GM18508 (cell line): ENCODE measurements around the gene RAB6B.

Experiments
- ATAC-seq: cut with Tn5 transposase; IDR thresholded peaks from one replicate; pipeline ENCODE4 v1.9.1; 2021; ENCODE audit warnings: moderate number of reproducible peaks; ENCODE audit not compliant: insufficient read depth, unreplicated experiment

The RAB6B gene

GRCh38 chr3:133838916-133839800 lies 56.5 kb downstream of the RAB6B start:
- no peak for ATAC-seq

- ATAC-seq: no peak
These were observed 57.3 kb downstream of the RAB6B start for GRCh38 chr3:133838296-133838789.

DNA sequence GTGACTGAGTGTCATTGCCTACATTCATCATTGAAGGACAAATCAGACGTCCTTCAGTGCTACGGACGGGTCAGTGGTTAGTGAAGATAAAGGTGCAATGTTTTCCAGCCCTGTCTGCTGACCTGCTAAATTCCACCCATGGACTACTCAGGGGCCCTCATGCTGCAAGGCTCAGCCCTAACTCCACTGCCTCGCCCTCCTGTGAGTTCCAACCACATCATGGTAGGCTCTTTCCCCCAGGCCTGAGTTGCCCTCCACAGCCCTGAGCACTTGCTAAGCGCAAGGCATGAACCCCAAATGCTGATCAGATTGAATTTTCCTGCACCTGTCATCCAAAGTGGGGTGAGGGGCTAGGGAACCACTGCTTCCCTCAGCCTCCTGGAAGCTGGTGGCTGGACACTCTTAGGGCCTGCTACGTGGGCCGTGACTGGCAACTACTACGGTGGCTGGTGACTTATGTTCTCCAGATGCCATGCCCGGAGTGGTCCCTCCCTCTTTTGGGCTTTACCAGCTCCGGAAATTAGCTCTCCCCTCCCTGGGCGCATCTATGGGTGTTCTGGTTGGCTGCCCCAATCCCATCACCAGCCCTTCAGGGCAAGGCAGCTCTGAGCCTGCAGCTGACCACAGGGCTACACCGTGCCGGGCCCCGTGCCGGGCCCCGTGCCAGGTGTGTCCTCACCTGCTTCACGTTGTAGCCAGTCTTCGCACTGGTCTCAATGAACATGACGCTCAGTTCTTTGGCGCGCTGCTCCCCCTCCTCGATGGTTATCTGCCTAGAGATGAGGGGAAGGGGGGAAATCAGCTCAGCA lies 58.0 kb downstream of the RAB6B start:
- ATAC-seq: no peak

- ATAC-seq: no peak
These were observed 59.1 kb downstream of the RAB6B start for GRCh38 chr3:133836497-133837158.

GRCh38 chr3:133835961-133836360 lies 59.7 kb downstream of the RAB6B start:
- no peak for ATAC-seq

GRCh38 chr3:133835418-133835743 lies 60.3 kb downstream of the RAB6B start:
- ATAC-seq: no peak

GRCh38 chr3:133834621-133835417 lies 60.9 kb downstream of the RAB6B start:
- ATAC-seq: no peak

GRCh38 chr3:133833880-133834620 lies 61.6 kb downstream of the RAB6B start:
- ATAC-seq: no peak

GRCh38 chr3:133833267-133833666 lies 62.4 kb downstream of the RAB6B start:
- no peak for ATAC-seq

GRCh38 chr3:133832802-133833144 lies 62.9 kb downstream of the RAB6B start:
- ATAC-seq: no peak

DNA sequence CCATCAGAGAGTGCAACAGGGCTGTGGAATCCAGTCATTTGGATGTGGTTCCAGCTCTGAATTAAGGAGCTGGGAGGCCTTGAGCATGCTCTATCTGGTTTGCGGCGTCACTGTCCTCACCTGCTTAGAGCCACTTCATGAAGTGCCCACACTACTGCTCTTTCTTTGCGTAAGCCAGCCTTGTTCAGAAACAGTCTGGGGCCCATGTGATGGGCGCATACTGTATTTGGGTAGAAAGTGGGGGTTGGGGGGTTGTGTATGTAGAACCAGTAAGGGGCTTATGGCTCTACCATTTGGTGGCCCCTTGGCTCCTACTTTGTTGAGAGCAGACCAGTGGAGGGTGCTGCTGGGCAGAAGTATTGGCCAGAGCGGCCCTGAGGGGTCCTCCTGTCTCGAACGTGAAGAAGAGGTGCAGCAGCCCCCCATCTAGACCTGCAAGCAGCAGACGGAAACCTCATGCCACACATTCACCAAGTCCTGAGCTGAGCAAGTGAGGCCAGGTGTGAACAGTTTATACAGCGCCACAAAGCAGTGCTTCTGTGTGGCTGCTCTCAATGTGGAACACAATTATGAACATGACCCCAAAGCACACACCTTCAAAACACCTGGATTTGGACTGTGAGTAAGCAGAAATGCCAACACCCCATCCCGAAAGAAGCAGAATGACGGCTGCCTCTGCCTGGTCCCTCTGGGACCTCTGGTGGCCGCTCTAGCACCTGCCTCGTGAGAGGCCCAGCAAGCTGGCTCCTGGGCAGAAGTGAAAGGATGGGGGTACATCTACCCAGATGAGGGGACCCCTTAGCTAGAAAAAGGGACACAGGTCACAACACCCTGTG lies 63.5 kb downstream of the RAB6B start:
- ATAC-seq: no peak

DNA sequence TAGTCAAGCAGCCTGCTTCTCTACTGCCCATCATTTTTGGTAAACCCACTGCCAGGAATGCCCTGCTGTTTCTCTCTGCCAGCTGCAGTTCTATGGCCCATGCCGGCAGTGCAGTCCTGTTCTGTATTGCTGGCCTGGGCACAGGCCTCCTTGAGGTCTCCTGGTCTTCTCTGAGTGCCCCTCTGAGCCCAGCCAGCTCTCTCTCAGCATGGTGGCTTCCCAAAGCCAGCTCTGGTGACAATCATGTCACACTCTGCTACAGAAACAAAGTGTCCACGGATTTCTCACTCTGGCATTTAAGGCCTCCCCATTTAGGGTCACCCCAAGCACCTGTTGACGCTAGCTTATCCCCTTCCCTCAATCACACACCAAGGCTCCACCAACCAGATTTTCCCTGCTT lies 65.6 kb downstream of the RAB6B start:
- no peak for ATAC-seq

GRCh38 chr3:133829310-133829707 lies 66.4 kb downstream of the RAB6B start:
- no peak for ATAC-seq

GRCh38 chr3:133828576-133829309 lies 66.9 kb downstream of the RAB6B start:
- no peak for ATAC-seq

GRCh38 chr3:133827684-133828083 lies 68.0 kb downstream of the RAB6B start:
- ATAC-seq: no peak

GRCh38 chr3:133827136-133827535 lies 68.5 kb downstream of the RAB6B start:
- no peak for ATAC-seq

- ATAC-seq: no peak
These were observed 69.5 kb downstream of the RAB6B start for GRCh38 chr3:133825969-133826727.
